Measurements from ENCODE around the gene NANS. TPM values are rescaled to one million over a fixed set of nuclear protein-coding genes. Genes with fewer than 3 reads are reported as not detected.
"Not testable (repeated sequence)": the region's sequence is repeated elsewhere in the genome, so short reads cannot be mapped to it uniquely, and the experiment has no call there.

Gene NANS
- total RNA-seq, 1 donor from 2014 or later = 30.0 TPM

GRCh38 chr9:98101416-98101815, 44.9 kb downstream of the NANS start:
- no peak for DNase-seq

GRCh38 chr9:98101868-98102273, 45.3 kb downstream of the NANS start:
- no peak for DNase-seq

- no peak for DNase-seq
Observed at GRCh38 chr9:98104445-98104881, 47.9 kb downstream of the NANS start.

- no peak for DNase-seq
Observed at GRCh38 chr9:98105006-98105405, 48.5 kb downstream of the NANS start.

- no peak for DNase-seq
Observed at GRCh38 chr9:98107926-98108325, 51.4 kb downstream of the NANS start.

GRCh38 chr9:98108531-98109031, 52.0 kb downstream of the NANS start:
- no peak for DNase-seq

- no peak for DNase-seq
Observed at GRCh38 chr9:98109052-98109451, 52.5 kb downstream of the NANS start.

GRCh38 chr9:98117097-98117496, 60.6 kb downstream of the NANS start:
- DNase-seq = not testable (repeated sequence)

GRCh38 chr9:98117984-98118639, 61.6 kb downstream of the NANS start:
- DNase-seq = peak; percentile 22

- no peak for DNase-seq
Observed at GRCh38 chr9:98118640-98119601, 62.4 kb downstream of the NANS start, which contains the start of gene TRIM14. Gene TRIM14, minus strand, starts transcription at chr9:98119222. Its CDS starts 34 bp downstream, at chr9:98119188.

GRCh38 chr9:98120476-98120875, 63.9 kb downstream of the NANS start:
- no peak for DNase-seq

- no peak for DNase-seq
Observed at GRCh38 chr9:98121058-98121457, 64.5 kb downstream of the NANS start.

GRCh38 chr9:98124091-98124490, 67.6 kb downstream of the NANS start:
- not testable (repeated sequence) for DNase-seq

GRCh38 chr9:98124637-98125426, 68.3 kb downstream of the NANS start:
- DNase-seq = no peak

GRCh38 chr9:98127226-98127625, 70.7 kb downstream of the NANS start:
- DNase-seq = no peak

- no peak for DNase-seq
Observed at GRCh38 chr9:98128316-98128715, 71.8 kb downstream of the NANS start.

GRCh38 chr9:98129451-98129881, 72.9 kb downstream of the NANS start:
- DNase-seq = no peak

- not testable (repeated sequence) for DNase-seq
Observed at GRCh38 chr9:98130060-98130459, 73.5 kb downstream of the NANS start.

- DNase-seq = no peak
Observed at GRCh38 chr9:98130576-98131228, 74.2 kb downstream of the NANS start.

GRCh38 chr9:98132158-98132557, 75.6 kb downstream of the NANS start:
- DNase-seq = no peak
